H9 (cell line): ENCODE results near the gene ASMTL. TPM values are rescaled to one million over a fixed set of nuclear protein-coding genes. Genes with fewer than 3 reads are reported as not detected.
"Not testable (repeated sequence)": the region's sequence is repeated elsewhere in the genome, so short reads cannot be mapped to it uniquely, and the experiment has no call there.

Experiments used
- DNase-seq: peaks from one replicate; pipeline ENCODE4 v3.0.0-alpha.2; 2017
- H2AFZ ChIP-seq: one replicate; pipeline ENCODE4 v1.6.1; 2013; ENCODE audit warnings: mild to moderate bottlenecking, low read length, control low read depth, moderate library complexity
- H2AK5ac ChIP-seq: 2 replicates; pipeline ENCODE4 v1.6.1; 2013; ENCODE audit warnings: low read length, control low read depth, mixed read lengths; ENCODE audit not compliant: insufficient read length
- H2BK120ac ChIP-seq: one replicate; pipeline ENCODE4 v1.6.1; 2013; ENCODE audit warnings: low read depth, mild to moderate bottlenecking, low read length, control low read depth, inconsistent platforms; ENCODE audit not compliant: poor library complexity, severe bottlenecking
- H2BK12ac ChIP-seq: 2 replicates; pipeline ENCODE4 v1.6.1; 2013; ENCODE audit warnings: low read length, control low read depth, mixed read lengths, low read depth; ENCODE audit not compliant: insufficient read length
- H2BK15ac ChIP-seq: 2 replicates; pipeline ENCODE4 v1.6.1; 2013; ENCODE audit warnings: low read depth, low read length, control low read depth
- H2BK20ac ChIP-seq: one replicate; pipeline ENCODE4 v1.6.1; 2013; ENCODE audit warnings: low read depth, mild to moderate bottlenecking, low read length, control low read depth, inconsistent platforms; ENCODE audit not compliant: poor library complexity, severe bottlenecking
- H2BK5ac ChIP-seq: 2 replicates; pipeline ENCODE4 v1.6.1; 2013; ENCODE audit warnings: low read length, control low read depth, mixed read lengths; ENCODE audit not compliant: insufficient read length
- H3K14ac ChIP-seq: 2 replicates; pipeline ENCODE4 v1.6.1; 2013; ENCODE audit warnings: low read length, control low read depth; ENCODE audit not compliant: insufficient read depth
- H3K18ac ChIP-seq: 2 replicates; pipeline ENCODE4 v1.6.1; 2013; ENCODE audit warnings: low read depth, mild to moderate bottlenecking, mixed read lengths, low read length, control low read depth; ENCODE audit not compliant: insufficient read length
- H3K23ac ChIP-seq: 2 replicates; pipeline ENCODE4 v1.6.1; 2013; ENCODE audit warnings: low read length, control low read depth, mixed read lengths, low read depth; ENCODE audit not compliant: insufficient read length
- H3K23me2 ChIP-seq: 2 replicates; pipeline ENCODE4 v1.6.1; 2013; ENCODE audit warnings: low read depth, mild to moderate bottlenecking, mixed read lengths, low read length, control low read depth; ENCODE audit not compliant: insufficient read length, poor library complexity, severe bottlenecking
- H3K27ac ChIP-seq: 2 replicates; pipeline ENCODE4 v1.5.1; 2013; ENCODE audit warnings: low read length, control low read depth, mixed read lengths, low read depth; ENCODE audit not compliant: insufficient read length
- H3K27me3 ChIP-seq: 2 replicates; pipeline ENCODE4 v1.6.1; 2013; ENCODE audit warnings: low read length, control low read depth, inconsistent platforms; ENCODE audit not compliant: insufficient read depth
- H3K4ac ChIP-seq: 2 replicates; pipeline ENCODE4 v1.6.1; 2013; ENCODE audit warnings: low read depth, mild to moderate bottlenecking, control low read depth, inconsistent platforms, low read length, moderate library complexity
- H3K4me1 ChIP-seq: 2 replicates; pipeline ENCODE4 v1.6.1; 2013; ENCODE audit warnings: low read length, control low read depth, inconsistent platforms; ENCODE audit not compliant: insufficient read depth
- H3K4me2 ChIP-seq: 2 replicates; pipeline ENCODE4 v1.6.1; 2013; ENCODE audit warnings: low read length, control low read depth, mixed read lengths; ENCODE audit not compliant: insufficient read length, insufficient read depth
- H3K56ac ChIP-seq: 2 replicates; pipeline ENCODE4 v1.6.1; 2013; ENCODE audit warnings: low read depth, mild to moderate bottlenecking, mixed read lengths, low read length, control low read depth; ENCODE audit not compliant: insufficient read length
- H3K79me1 ChIP-seq: 2 replicates; pipeline ENCODE4 v1.6.1; 2013; ENCODE audit warnings: low read depth, mild to moderate bottlenecking, moderate library complexity, low read length, control low read depth, inconsistent platforms; ENCODE audit not compliant: insufficient read depth, poor library complexity, severe bottlenecking
- H3K79me2 ChIP-seq: 2 replicates; pipeline ENCODE4 v1.6.1; 2013; ENCODE audit warnings: low read length, control low read depth, inconsistent platforms; ENCODE audit not compliant: insufficient read depth
- H3K9ac ChIP-seq: 2 replicates; pipeline ENCODE4 v1.6.1; 2013; ENCODE audit warnings: low read length, control low read depth, mixed read lengths; ENCODE audit not compliant: insufficient read length; ENCODE audit errors: extremely low read depth
- H3K9me3 ChIP-seq: one replicate; pipeline ENCODE4 v1.6.1; 2013; ENCODE audit warnings: low read depth, low read length, inconsistent platforms; ENCODE audit not compliant: control insufficient read depth
- H3T11ph ChIP-seq: one replicate; pipeline ENCODE4 v1.6.1; 2013; ENCODE audit warnings: mild to moderate bottlenecking, low read length, control low read depth, inconsistent platforms
- H4K20me1 ChIP-seq: one replicate; pipeline ENCODE4 v1.6.1; 2013; ENCODE audit not compliant: control insufficient read depth, insufficient read length, insufficient read depth
- H4K5ac ChIP-seq: 2 replicates; pipeline ENCODE4 v1.6.1; 2013; ENCODE audit warnings: low read depth, mild to moderate bottlenecking, mixed read lengths, low read length, control low read depth; ENCODE audit not compliant: insufficient read length
- H4K8ac ChIP-seq: replicated peaks from 2 replicates; pipeline ENCODE4 v1.6.1; 2013; ENCODE audit warnings: low read length, control low read depth, mixed read lengths, low read depth; ENCODE audit not compliant: insufficient read length
- H4K91ac ChIP-seq: 2 replicates; pipeline ENCODE4 v1.6.1; 2013; ENCODE audit warnings: low read depth, mild to moderate bottlenecking, moderate library complexity, mixed read lengths, low read length, control low read depth; ENCODE audit not compliant: insufficient read length
- H3K27ac Mint-ChIP-seq, 3 experiments: 2 replicates in 2 of 3; 3 replicates in 1 of 3; pipeline ENCODE4 v1.8.0; 2020 to 2021; ENCODE audit warnings: mixed read lengths in 3 of 3, mild to moderate bottlenecking in 1 of 3, moderate library complexity in 1 of 3
- H3K27me3 Mint-ChIP-seq: 2 replicates; pipeline ENCODE4 v1.8.0; 2021; ENCODE audit warnings: low read depth, mild to moderate bottlenecking, moderate library complexity, mixed read lengths
- H3K36me3 Mint-ChIP-seq, 3 experiments: 2 replicates in 2 of 3; 3 replicates in 1 of 3; pipeline ENCODE4 v1.8.0; 2020 to 2021; ENCODE audit warnings: low read depth in 3 of 3, mixed read lengths in 3 of 3; ENCODE audit not compliant: insufficient read depth in 1 of 3
- H3K4me1 Mint-ChIP-seq, 2 experiments: 2 replicates each; pipeline ENCODE4 v1.8.0; 2020; ENCODE audit warnings: mixed read lengths in 2 of 2
- H3K4me3 Mint-ChIP-seq, 2 experiments: 2 replicates in 1 of 2; 3 replicates in 1 of 2; pipeline ENCODE4 v1.8.0; 2020 to 2021; ENCODE audit warnings: mild to moderate bottlenecking in 2 of 2, mixed read lengths in 2 of 2, moderate library complexity in 1 of 2
- H3K9me3 Mint-ChIP-seq, 2 experiments: 2 replicates in 1 of 2; 3 replicates in 1 of 2; pipeline ENCODE4 v1.8.0; 2020; ENCODE audit warnings: mild to moderate bottlenecking in 2 of 2, mixed read lengths in 2 of 2, moderate library complexity in 1 of 2
- WGBS: extraction: QIAGEN DNeasy Blood & Tissue Kit; methylation state at CpG from one replicate; pipeline ENCODE4 v1.1.7; 2013; ENCODE audit warnings: missing lambda C conversion rate, low lambda C conversion rate, mixed read lengths; ENCODE audit not compliant: insufficient read length; ENCODE audit errors: extremely low coverage; 5-methylcytosine and 5-hydroxymethylcytosine counted together
- total RNA-seq: library from RNA; stranded (reverse); gene quantifications from 2 replicates; pipeline ENCODE4 v1.2.1, GENCODE V29; 2021
- TF ChIP-seq, protein P1 (sequence below): fragments of 200-600 bp; sonication (generic); conservative IDR thresholded peaks from 3 replicates; pipeline ENCODE4 v1.8.0; 2021; ENCODE audit warnings: antibody characterized with exemption, mild to moderate bottlenecking

The ASMTL gene
- total RNA-seq, 1 experiment from 2014 or later = 59.8 TPM

- Mint-ChIP-seq H3K36me3 (peaks cover 56 to 61% (median 57%) of the 10 kb centered on the region in 3 experiments), H3K27me3 (no peaks in the 10 kb centered on the region; the same call in none of the 2 replicates), H3K9me3 (peaks cover 45 to 47% of the 10 kb centered on the region in 2 experiments), H3K4me3 (peak overlapping the region in 1 of 2 experiments; percentile 12; a peak in 1 of 5 replicates), H3K4me1 (0 out of 4 replicates have a peak, but pooled peaks cover 0 to 2% of the 10 kb centered on the region in 2 experiments), H3K27ac (no peak overlapping the region)
- H2BK12ac ChIP-seq = no peak overlapping the region
- no peak overlapping the region for H3K4me2 ChIP-seq
- WGBS = no CpG with 5 or more reads among the region's 9 CpGs
- no peaks in the 10 kb centered on the region for H4K20me1 ChIP-seq
- no peak overlapping the region for H3K4ac ChIP-seq
- no peaks in the 10 kb centered on the region for H3K4me1 ChIP-seq
- peaks cover 27% of the 10 kb centered on the region; the same call in 1 of the 2 replicates for H3K79me2 ChIP-seq
- TF ChIP-seq, protein P1, sequence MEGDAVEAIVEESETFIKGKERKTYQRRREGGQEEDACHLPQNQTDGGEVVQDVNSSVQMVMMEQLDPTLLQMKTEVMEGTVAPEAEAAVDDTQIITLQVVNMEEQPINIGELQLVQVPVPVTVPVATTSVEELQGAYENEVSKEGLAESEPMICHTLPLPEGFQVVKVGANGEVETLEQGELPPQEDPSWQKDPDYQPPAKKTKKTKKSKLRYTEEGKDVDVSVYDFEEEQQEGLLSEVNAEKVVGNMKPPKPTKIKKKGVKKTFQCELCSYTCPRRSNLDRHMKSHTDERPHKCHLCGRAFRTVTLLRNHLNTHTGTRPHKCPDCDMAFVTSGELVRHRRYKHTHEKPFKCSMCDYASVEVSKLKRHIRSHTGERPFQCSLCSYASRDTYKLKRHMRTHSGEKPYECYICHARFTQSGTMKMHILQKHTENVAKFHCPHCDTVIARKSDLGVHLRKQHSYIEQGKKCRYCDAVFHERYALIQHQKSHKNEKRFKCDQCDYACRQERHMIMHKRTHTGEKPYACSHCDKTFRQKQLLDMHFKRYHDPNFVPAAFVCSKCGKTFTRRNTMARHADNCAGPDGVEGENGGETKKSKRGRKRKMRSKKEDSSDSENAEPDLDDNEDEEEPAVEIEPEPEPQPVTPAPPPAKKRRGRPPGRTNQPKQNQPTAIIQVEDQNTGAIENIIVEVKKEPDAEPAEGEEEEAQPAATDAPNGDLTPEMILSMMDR = no peak
- peak; percentile 20 for DNase-seq
- H4K91ac ChIP-seq = no peak overlapping the region
- no peak overlapping the region for H3K27ac ChIP-seq
- H3T11ph ChIP-seq = no peak overlapping the region
- no peak overlapping the region for H3K23ac ChIP-seq
- H2AFZ ChIP-seq = no peak overlapping the region
- H3K9ac ChIP-seq = no peak overlapping the region
- no peak overlapping the region for H4K5ac ChIP-seq
- H3K9me3 ChIP-seq = peaks cover 13% of the 10 kb centered on the region
- H3K23me2 ChIP-seq = no peaks in the 10 kb centered on the region
- peaks cover 11% of the 10 kb centered on the region for H3K79me1 ChIP-seq
- H3K14ac ChIP-seq = no peak overlapping the region
- H3K27me3 ChIP-seq = no peaks in the 10 kb centered on the region
- no peak overlapping the region for H3K56ac ChIP-seq
- H2BK20ac ChIP-seq = no peak overlapping the region
- no peak overlapping the region for H3K18ac ChIP-seq
- no peak overlapping the region for H2BK120ac ChIP-seq
- H2BK5ac ChIP-seq = no peak overlapping the region
- H2BK15ac ChIP-seq = no peak overlapping the region
- H2AK5ac ChIP-seq = no peak overlapping the region
- H4K8ac ChIP-seq = no peak overlapping the region
Observed at GRCh38 chrX:1449036-1449822, 3.5 kb downstream of the ASMTL start.

DNA sequence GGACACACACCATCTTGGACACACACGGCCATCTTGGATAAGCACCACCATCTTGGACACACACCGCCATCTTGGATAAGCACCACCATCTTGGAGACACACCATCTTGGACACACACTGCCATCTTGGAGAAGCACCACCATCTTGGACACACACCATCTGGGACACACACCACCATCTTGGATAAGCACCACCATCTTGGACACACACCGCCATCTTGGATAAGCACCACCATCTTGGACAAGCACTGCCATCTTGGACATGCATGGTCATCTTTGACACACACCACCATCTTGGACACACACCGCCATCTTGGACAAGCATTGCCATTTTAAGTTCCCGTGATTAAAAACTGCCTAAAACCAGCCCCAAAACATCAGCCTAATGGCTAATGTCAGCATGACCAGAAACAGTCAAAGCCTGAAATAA is 4.1 kb downstream of the ASMTL start:
- H3K79me2 ChIP-seq = peaks cover 29% of the 10 kb centered on the region; the same call in 1 of the 2 replicates
- H3K4me3 Mint-ChIP-seq, H4K5ac ChIP-seq, H3K9ac ChIP-seq, H3K18ac ChIP-seq, H3K4me1 Mint-ChIP-seq, H2BK120ac ChIP-seq, H3K27ac Mint-ChIP-seq, H4K8ac ChIP-seq, H2AK5ac ChIP-seq, H3K23me2 ChIP-seq, H2BK12ac ChIP-seq, H3T11ph ChIP-seq, H2BK15ac ChIP-seq, H3K27me3 Mint-ChIP-seq, H4K20me1 ChIP-seq, H2BK20ac ChIP-seq, H3K14ac ChIP-seq, H3K23ac ChIP-seq, H3K4me2 ChIP-seq, H4K91ac ChIP-seq, H2BK5ac ChIP-seq, H3K4ac ChIP-seq, H3K27me3 ChIP-seq, H3K27ac ChIP-seq, H3K4me1 ChIP-seq, H2AFZ ChIP-seq: not testable (repeated sequence)
- Mint-ChIP-seq H3K9me3 (peaks cover 50 to 51% of the 10 kb centered on the region in 2 experiments), H3K36me3 (peaks cover 61 to 67% (median 63%) of the 10 kb centered on the region in 3 experiments)
- H3K9me3 ChIP-seq = peaks cover 13% of the 10 kb centered on the region
- peak overlapping the region; percentile 44 for H3K56ac ChIP-seq
- DNase-seq = peak; percentile 11
- H3K79me1 ChIP-seq = peaks cover 11% of the 10 kb centered on the region
- no CpG with 5 or more reads among the region's 5 CpGs for WGBS
